GM12873 (cell line): Measurements from ENCODE around the gene TSPEAR.

Source experiments
- TF ChIP-seq, protein P1 (sequence below): IDR thresholded peaks from 2 replicates; pipeline ENCODE4 v1.5.1; 2012; ENCODE audit warnings: low read depth, mild to moderate bottlenecking, moderate library complexity, low read length, control low read depth; ENCODE audit not compliant: insufficient read depth; ENCODE audit errors: missing control alignments

Gene TSPEAR

GRCh38 chr21:44462834-44463200 is 248.6 kb downstream of the TSPEAR start:
- TF ChIP-seq, protein P1, sequence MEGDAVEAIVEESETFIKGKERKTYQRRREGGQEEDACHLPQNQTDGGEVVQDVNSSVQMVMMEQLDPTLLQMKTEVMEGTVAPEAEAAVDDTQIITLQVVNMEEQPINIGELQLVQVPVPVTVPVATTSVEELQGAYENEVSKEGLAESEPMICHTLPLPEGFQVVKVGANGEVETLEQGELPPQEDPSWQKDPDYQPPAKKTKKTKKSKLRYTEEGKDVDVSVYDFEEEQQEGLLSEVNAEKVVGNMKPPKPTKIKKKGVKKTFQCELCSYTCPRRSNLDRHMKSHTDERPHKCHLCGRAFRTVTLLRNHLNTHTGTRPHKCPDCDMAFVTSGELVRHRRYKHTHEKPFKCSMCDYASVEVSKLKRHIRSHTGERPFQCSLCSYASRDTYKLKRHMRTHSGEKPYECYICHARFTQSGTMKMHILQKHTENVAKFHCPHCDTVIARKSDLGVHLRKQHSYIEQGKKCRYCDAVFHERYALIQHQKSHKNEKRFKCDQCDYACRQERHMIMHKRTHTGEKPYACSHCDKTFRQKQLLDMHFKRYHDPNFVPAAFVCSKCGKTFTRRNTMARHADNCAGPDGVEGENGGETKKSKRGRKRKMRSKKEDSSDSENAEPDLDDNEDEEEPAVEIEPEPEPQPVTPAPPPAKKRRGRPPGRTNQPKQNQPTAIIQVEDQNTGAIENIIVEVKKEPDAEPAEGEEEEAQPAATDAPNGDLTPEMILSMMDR = no peak

GRCh38 chr21:44462086-44462833 is 249.1 kb downstream of the TSPEAR start:
- TF ChIP-seq, protein P1 = no peak

DNA sequence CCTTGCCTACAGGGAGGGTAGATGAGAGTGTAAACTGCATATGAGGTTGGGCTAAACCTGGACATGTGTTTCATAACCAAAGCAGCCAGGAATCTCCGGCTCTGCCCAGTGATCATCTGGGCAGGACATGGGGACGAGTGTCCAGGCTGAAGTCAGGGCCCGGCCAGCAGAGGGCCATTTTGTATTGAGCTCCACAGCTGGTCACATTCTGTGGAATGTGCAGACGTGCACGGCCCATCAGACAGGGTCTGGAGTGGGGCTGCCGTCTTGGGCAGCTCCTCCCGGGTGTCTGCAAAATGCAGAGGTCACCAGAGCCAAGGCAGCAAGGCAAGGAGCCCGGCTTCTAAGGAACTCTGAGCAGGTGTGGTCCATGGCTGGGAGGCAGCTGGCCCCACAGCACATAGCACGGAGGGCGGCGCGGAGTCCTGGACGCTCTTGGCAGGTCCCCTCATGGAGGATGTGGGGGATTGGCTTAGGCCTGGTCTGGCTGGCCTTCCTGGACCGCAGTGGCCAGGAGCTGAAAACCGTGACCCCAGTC is 249.8 kb downstream of the TSPEAR start:
- TF ChIP-seq, protein P1 = no peak

GRCh38 chr21:44461005-44461404 is 250.4 kb downstream of the TSPEAR start:
- TF ChIP-seq, protein P1 = no peak

DNA sequence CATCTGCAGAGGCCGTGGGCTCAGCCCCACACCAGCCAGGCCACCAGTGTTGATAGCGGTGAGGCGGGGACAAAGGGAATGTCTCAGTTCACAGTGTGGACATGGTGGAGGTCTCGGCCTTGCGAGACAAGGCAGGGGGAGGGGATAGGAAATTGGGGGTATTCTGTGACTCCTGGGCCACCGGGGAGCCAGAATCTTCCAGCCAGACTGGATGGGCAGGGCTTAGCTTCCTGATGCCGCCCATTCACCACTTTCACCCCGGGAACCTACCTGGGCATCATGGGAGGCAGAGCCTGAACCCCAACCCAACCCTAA is 251.0 kb downstream of the TSPEAR start:
- TF ChIP-seq, protein P1 = no peak

DNA sequence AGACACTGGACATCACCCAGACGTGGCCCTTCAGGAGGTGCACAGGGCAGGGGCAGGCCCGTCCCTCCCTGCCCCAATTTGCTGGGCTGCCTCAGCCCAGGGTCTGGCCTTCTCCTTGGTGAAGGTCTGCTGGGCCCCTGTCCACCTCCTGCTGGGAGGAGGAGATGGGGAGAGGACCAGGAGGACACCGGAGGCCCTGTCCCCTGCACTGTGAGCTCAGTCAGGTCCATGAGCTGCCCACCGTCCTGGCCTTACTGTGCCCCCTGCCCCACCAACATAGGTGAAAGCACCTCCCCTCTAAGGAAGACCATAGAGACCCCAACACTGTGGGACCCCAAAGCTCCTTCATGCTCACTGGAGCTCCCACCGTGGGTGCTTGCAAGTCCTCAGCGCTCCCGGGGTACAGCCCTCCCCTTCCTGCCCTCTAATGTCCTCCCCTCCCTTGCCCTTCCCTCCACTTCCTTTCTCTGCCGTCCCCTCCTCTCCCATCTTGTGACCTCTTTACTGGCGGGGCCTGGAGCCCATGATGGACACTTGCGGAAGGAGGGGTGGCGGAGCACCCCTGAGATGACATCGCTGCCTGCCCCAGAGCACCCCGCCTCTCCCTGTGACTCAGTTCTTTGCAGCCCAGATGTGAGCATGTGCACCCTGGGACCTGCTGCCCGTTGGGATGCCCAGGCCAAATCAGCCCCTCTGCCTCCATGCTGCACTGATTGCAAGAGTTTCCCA is 251.5 kb downstream of the TSPEAR start:
- TF ChIP-seq, protein P1 = no peak

DNA sequence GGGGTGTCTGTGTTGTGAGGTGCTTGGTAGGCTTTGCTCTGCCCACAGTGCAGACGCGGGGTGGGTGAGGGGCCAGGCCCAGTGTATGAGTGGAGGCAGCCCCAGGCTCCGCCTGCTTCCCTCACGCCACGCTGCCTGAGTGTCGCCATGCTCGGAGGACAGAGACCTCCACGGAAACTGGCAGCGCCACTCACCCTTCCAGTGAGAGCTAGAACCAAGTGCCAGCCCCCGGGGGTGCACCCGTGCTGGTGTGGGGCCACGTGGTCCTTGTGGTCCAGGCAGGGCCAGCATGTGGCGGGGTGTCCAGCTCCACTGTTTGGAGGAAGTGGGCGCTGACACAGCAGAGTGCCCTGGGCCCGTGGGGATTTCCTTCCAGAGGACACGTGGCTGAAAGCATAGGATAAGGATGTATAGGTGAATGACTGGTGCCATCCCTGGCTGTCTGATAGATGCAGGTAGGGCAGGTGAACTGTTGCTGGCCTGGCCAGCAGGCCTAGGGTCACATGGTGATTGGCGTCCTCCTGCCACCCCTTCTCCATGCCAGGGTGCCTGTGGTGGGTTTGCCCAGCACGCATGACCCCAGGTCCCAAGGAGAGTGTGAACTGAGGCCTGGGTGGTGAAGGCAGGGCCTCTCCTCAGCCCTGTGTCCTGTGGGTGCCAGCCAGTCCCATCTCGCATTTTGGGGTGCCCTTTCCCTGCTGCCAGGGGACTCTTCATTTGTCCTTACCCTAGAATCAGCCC is 252.2 kb downstream of the TSPEAR start:
- TF ChIP-seq, protein P1 = no peak
